Measurements from ENCODE around the gene ACAD11.

- TF ChIP-seq YY1 (IDR thresholded peaks at IDR 0.05; ENCODE audit: insufficient read depth, insufficient read length): no peak
- TF ChIP-seq ZNF274 (IDR thresholded peaks at IDR 0.05; ENCODE audit: low read depth, low read length): no peak
- TF ChIP-seq SUZ12 (IDR thresholded peaks at IDR 0.05; ENCODE audit: extremely low read depth, insufficient read depth, insufficient read length): no peak
These were observed 21.8 kb upstream of the ACAD11 start for GRCh38 chr3:132681421-132681820.

Measured in NT2/D1 (cell line).